GM12864 (cell line): Measurements from ENCODE around the gene TXLNG.

ENCODE experiments used
- DNase-seq: peaks from one replicate; pipeline ENCODE4 v3.0.0-alpha.2; 2011; ENCODE audit warnings: low read depth
- H3K4me3 ChIP-seq: 2 replicates; pipeline ENCODE4 v1.5.1; 2011; ENCODE audit warnings: mild to moderate bottlenecking, low read depth, low read length, control low read depth
- CTCF ChIP-seq: IDR thresholded peaks from 2 replicates; pipeline ENCODE4 v1.5.1; 2011; ENCODE audit warnings: low read depth, mild to moderate bottlenecking, moderate library complexity, low read length, control low read depth, inconsistent platforms; ENCODE audit errors: missing control alignments

TXLNG gene

GRCh38 chrX:16836371-16836770, 50.1 kb downstream of the TXLNG start:
- no peak for DNase-seq
- no peak overlapping the region for H3K4me3 ChIP-seq
- TF ChIP-seq CTCF = peak; percentile 10

- no peak for DNase-seq
- TF ChIP-seq CTCF = no peak
- no peak overlapping the region for H3K4me3 ChIP-seq
These were observed 52.2 kb downstream of the TXLNG start for GRCh38 chrX:16838202-16839066.

GRCh38 chrX:16839219-16839851, 53.1 kb downstream of the TXLNG start:
- no peak for TF ChIP-seq CTCF
- no peak overlapping the region for H3K4me3 ChIP-seq
- no peak for DNase-seq

- TF ChIP-seq CTCF = no peak
- H3K4me3 ChIP-seq = no peak overlapping the region
- no peak for DNase-seq
These were observed 53.7 kb downstream of the TXLNG start for GRCh38 chrX:16839852-16840460.

GRCh38 chrX:16842684-16843083, 56.4 kb downstream of the TXLNG start:
- no peak for TF ChIP-seq CTCF
- DNase-seq = no peak
- H3K4me3 ChIP-seq = no peak overlapping the region

GRCh38 chrX:16843208-16843909, 57.1 kb downstream of the TXLNG start:
- no peak for DNase-seq
- H3K4me3 ChIP-seq = no peak overlapping the region
- no peak for TF ChIP-seq CTCF
